ENCODE data around the gene INKA2.

INKA2 gene

DNA sequence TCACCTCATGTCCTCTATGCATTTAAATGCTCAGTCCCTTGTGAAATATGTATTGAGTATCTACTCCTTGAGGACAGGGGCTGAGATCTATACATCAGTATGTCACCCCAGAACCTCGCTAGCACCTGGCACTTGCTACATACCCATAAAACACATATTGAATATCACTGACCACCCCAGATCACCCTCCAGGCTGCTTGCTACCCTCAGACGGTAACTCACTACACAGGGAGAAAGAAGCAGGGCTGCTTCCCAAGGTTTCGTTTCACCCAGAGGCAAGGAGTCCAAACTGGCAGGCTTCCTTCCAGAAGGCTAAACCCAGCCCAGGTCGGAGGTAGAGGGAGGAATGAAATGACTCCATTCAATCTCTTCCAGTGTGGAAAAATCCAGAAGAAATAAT, 8.5 kb downstream of the INKA2 start:
- no peak for DNase-seq

DNA sequence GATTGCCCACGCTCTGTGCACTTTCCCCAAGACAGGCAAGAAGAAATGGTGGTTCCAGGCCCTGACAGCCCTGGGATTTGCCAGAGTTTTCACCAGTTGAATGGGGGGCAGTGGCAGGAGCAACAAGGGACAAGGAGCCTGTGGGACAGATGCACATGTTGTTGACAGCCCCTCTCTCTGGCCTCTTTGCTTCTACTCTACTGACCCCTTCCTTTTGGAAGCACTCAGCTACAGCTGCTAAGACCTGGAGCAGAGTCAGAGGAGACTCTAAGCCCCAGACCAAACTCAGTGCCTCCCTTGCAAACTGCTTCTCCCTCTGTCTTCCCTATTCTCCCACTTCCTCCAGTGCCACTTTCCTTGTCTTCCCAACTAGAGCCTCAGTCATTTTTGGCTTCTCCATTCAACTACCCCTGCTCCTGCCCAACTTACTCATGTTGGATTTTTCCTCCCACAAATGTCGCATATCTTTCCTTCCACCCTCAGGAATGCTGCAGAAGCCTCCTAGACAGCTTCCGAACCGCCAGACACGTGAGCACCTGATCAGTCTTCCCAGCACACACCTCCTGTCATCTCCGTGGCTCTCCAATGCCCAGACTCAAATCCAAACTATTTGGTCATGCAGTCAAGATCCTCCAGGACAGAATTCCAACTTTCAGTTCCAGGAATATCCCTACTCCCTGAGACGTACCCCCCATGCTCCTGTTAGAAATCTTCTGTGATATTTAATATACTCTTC, 9.1 kb downstream of the INKA2 start:
- DNase-seq = no peak

- DNase-seq = no peak
Observed at GRCh38 chr1:111729271-111729921, 9.8 kb downstream of the INKA2 start.

- DNase-seq = no peak
Observed at GRCh38 chr1:111727056-111727455, 12.1 kb downstream of the INKA2 start.

DNA sequence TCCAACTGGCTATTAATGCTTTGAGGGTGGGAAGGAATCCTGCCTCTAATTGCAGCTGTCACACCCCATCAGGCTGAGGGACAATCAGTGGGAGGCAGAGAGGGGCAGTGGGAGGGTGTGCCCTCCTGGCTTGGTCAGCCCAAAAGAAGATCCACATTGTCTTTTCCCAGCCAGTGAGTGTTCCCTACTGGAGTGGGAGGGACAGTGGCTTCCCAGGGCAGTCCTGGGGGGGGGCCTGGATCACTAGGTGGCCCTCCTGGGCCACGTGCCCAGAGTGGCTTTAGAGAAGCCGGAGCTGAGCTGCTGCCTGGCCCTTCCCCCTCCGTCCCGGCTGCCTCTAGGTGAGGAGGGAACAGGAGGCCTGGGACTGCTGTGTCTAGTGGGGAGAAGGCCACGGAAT, 14.0 kb downstream of the INKA2 start:
- no peak for DNase-seq

DNA sequence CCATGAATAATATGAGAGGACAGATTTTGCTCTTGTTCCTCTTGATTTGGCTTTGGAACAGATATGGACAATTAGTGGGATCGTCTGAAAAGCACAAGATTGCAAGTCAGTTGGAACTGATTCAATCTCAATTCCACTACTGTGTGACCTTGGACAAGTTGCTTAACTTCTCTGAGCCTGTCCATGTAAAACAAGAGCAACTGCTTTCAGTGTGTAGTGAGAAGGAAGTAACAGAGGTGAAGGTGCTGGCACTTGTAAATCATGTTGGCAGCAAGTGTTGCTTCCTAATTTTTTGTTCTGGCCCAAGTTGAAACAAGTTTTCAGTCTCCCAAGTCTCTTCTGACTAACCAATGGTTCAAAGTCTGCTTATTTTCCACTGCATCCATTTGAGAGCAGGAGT, 15.3 kb downstream of the INKA2 start:
- DNase-seq = no peak

DNA sequence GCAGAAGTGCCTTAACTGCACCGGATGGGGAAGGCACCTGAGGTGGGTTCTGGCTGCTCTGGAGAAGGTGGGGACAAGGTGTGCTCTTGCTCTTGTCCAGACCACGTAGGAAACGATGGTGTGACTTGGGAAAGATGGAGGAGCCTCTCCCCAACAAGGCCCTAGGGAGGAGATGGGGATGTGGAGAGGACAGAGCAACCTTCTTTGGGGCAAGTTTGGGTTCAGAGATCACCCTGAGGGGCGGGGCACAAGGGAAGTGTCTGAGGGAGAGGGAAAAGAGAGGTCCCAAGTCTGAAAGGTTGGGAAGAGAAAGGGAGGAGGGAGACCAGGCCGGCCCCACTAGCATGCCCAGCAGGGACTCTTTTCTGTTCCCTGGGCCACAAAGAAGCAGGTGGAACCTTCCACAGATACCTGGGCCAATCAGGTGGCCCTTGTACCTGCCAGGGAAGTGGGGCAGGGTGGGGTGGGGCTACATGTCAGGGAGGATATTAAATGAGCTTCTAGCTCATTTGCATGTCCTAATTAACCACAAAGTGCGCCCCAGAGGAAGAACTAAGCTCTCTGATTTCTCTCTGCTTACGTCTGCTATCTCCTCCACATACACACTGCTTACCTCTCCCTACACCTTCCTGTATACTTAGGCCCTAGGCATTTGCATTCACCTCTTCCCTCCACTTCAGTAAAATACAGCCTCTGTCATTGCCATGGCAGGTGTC, 15.9 kb downstream of the INKA2 start:
- DNase-seq = peak; percentile 33 to 53

DNA sequence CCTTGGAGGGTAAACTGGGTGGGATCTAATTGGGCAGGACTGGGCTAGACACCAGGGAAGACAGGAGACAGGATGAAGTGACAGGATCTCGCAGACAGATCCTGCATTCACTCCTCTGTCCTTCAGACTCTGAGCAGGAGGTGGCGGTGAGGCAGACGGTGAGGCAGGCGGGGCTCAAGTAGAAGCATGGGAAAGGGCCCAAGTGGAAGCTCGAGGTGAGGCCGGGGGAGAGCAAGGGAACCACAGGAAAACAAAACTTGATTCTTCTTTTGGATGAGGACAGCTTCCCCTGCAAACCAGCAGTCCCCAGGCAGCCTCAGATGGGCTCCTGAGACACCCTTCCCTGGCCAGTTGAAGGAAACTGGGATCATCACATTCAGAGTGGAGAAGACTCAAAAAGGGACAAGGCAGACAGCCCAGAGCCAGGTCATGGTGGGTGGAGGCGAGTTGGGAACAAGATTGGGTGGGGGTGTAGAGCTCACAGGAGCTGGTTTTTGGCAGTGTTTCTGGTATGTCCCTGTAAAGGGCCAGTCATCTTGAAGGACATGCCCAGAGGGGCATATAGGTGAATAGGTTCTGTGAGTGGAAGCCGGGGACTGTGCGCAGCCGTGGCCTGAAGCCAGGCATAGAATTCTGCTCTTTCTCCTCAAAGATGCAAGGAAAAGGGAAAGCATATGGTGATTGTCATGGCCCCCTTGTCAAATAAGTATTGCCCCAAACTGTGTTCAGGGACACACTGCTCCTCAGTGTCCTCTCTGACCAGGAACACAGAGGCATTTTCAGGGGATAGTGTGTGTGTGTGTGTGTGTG, 18.0 kb downstream of the INKA2 start:
- DNase-seq = no peak

DNA sequence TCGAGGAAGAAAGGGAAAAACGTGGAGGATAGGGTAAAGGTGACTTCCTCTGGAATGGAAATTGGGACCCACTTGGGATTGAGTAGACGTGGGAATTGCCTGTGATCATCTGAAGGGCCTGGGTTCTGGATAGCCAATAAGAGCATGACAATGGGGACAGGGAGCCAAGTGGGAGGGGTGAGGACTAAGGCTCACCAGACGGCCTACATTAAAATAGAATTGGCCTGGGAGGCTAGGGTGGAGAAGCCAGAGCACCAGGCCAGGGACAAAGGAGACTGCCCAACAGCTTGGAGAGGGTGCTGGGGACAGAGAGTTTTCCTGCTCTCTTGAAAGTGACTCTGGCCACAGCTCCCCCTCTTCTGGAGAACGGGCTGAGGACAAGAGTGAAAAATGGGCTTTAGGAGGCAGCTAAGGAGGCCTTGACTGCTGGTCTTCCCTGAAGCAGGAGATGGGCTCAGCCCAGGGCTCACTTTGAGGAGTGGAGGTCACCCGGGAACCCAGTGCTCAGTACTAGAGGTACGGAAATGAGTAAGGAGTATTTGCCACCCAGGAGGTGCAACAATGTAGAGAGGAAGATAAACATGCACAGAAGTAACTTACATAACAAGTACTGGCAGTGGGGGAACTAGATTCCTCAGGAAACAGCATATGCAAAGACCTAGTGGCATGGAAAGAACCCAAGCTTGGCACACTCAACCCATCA, 18.8 kb downstream of the INKA2 start:
- DNase-seq = no peak

DNA sequence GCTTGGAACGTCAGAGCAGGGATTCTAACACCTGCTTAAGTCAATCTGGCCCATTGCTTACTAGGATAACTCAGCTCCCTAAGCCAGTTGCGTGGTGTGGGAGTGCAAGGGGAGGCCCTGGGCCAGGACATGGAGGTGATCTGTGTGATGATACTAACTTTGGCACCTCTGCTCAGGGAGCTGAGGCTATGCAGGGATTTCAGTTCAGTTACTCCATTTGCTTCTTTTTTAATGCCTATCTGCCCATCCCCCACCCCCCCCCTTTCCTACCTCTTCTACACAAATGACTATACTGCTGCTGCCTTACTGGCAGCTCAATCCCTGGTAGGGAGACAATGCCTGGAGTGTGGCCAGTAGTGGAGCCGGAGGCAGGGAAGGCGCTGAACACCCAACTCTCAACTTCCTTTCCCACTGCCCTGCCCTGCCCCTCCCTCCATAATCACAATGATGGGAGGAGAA, 19.5 kb downstream of the INKA2 start:
- no peak for DNase-seq

- no peak for DNase-seq
Observed at GRCh38 chr1:111719135-111719534, 20.1 kb downstream of the INKA2 start.

DNA sequence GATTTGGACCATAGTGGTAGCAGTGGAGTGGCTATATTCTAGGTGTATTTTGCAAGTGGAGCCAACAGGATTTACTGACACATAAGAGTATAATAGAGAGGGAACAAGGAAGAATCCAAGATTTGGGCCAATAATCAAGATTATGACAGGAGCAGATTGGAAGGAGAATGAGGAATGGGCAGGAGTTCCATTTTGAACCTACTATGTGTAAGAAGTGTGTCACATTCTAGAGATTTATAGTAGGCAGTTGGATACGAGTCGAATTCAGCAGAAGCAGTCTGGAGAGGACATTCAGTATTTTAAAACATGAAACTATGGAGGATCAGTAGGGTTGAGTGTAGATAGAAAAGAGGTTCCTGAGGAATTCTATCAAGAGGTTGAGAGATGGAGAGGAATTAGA, 21.7 kb downstream of the INKA2 start:
- DNase-seq = no peak

DNA sequence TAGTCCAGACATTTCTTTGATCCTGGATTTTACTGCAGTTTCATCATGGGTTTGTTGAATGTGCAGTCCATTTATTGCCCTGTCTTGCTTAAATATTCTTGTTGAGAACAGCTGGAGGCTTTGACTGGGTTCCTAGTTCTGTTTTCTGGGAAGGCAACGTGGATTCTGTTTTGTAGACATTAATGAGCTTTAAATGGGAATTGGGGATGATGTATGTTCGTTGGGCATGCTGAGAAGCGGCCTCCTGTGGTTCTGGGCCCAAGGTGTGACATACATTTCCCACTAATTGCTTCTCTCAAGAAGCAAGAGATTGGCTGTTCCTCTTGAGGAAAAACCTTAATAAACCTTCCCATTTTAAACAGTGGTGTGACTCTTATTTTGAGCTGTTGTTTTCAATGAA, 22.9 kb downstream of the INKA2 start:
- DNase-seq = no peak

DNA sequence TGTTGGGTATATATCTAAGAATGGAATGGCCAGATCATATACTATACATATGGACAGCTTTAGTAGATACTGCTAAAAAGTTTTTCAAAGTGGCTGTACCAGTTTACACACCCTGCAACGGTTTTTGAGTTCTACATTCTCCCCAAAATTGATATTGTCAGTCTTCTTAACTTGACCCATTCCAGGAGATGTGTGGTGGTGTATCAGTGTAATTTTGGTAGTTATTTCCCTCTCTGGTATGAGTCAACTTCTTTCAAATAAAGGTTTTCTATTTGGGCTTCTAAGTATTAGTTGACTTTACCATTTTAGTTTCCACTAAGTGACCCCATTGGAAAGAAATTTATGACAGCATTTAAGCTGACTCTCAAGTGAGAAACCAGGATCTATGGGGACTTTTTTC, 29.2 kb downstream of the INKA2 start:
- DNase-seq = no peak

DNA sequence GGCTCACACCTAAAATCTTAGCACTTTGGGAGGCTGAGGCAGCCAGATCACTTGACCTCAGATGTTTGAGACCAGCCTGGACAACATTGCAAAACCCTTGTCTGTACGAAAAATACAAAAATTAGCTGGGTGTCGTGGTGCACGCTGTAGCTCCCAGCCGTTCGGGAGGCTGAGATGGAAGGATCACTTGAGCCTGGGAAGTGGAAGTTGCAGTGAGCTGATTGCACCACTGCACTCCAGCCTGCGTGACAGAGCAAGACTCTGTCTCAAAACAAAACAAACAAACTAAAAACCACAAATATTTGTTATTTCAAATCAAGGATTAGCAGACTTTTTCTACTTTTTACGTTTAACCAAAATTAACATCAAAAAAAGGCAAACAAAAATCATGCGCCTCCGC, 31.3 kb downstream of the INKA2 start:
- DNase-seq = no peak

GRCh38 chr1:111706921-111707320, 32.3 kb downstream of the INKA2 start:
- no peak for DNase-seq

GRCh38 chr1:111705841-111706240, 33.4 kb downstream of the INKA2 start:
- DNase-seq = no peak

- DNase-seq = no peak
Observed at GRCh38 chr1:111704776-111705175, 34.4 kb downstream of the INKA2 start.

GRCh38 chr1:111704240-111704639, 35.0 kb downstream of the INKA2 start:
- no peak for DNase-seq

GRCh38 chr1:111702504-111703050, 36.6 kb downstream of the INKA2 start:
- no peak for DNase-seq

- no peak for DNase-seq
Observed at GRCh38 chr1:111699268-111699667, 39.9 kb downstream of the INKA2 start.

DNA sequence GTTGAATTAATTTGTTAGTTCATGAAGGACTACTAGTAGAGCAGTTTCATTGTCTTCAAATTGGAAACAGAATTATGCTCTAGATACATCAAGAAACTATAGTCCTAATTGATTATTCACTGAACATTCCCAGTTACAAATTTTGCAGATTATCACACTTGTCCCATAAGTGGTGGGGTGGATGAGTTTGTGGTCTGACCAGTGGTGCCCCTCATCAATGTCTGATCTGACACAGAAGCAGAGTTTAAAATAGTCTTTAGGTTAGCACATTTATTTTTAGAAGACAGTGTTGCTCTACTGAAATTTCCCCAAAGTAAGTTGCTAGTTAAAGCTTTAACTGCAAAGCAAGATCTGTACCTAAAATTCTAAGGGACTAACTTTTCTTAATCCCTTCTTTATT, 42.9 kb downstream of the INKA2 start:
- no peak for DNase-seq

All from CD4-positive, alpha-beta T cell treated with Interleukin-1 beta for 1 hour (primary cell).